ENCODE data around the gene MACROH2A1.

The MACROH2A1 gene

DNA sequence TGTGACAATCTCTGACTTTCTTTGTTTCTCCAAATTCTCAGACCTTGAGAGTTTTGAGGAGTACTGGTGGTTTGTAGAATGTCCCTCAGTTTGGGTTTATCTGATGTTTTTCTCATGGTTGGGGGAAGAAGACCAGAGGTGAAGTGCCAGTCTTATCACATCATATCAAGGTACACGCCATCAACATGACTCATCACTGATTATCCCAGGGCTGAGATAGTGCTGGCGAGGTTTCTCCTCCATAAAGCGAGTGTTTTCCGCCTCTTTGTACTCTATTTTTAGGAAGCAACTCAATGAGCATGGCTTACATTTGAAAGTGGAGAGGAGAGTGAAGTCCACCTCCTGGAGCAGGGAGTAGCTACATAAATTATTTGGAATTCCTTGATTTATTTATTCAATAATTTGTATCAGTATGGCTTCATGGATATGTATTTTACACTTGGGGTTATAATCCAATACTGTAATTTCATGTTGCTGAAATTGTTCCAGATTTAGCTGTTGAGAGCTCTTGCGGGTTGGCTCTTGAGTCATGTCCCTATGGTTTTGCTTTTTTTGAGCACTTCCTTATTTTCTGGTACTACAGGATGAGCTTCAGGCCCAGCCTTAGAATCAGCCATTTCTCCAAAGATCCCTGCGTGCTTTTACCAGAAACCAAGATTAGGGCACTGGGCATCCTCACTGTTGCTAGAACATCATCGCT, 24.3 kb upstream of the MACROH2A1 start:
- H3K36me3 ChIP-seq (ENCODE audit: insufficient read depth, low read length), result no peaks in the 10 kb centered on the region; the same call in 1 of the 2 replicates
- H3K9ac ChIP-seq (ENCODE audit: low read length), result no peak overlapping the region
- no peaks in the 10 kb centered on the region for H3K79me2 ChIP-seq (ENCODE audit: insufficient read depth, low read length)
- no peaks in the 10 kb centered on the region for H3K9me3 ChIP-seq (ENCODE audit: low read length)
- no peak overlapping the region for H3K4me2 ChIP-seq (ENCODE audit: low read length)
- 0 out of 2 replicates have a peak, but pooled peaks cover 4% of the 10 kb centered on the region for H3K27me3 ChIP-seq (ENCODE audit: insufficient read depth, low read length)
- H3K4me3 ChIP-seq (ENCODE audit: low read depth, low read length, poor library complexity, severe bottlenecking), result no peak overlapping the region
- no peak overlapping the region for H2AFZ ChIP-seq (ENCODE audit: low read length)
- no peaks in the 10 kb centered on the region for H4K20me1 ChIP-seq (ENCODE audit: insufficient read depth, low read length)
- no peaks in the 10 kb centered on the region for H3F3A ChIP-seq (ENCODE audit: insufficient read depth, low read length)
- TF ChIP-seq EZH2 (IDR thresholded peaks at IDR 0.05; ENCODE audit: borderline replicate concordance, low read length), result no peak
- TF ChIP-seq, protein P1, sequence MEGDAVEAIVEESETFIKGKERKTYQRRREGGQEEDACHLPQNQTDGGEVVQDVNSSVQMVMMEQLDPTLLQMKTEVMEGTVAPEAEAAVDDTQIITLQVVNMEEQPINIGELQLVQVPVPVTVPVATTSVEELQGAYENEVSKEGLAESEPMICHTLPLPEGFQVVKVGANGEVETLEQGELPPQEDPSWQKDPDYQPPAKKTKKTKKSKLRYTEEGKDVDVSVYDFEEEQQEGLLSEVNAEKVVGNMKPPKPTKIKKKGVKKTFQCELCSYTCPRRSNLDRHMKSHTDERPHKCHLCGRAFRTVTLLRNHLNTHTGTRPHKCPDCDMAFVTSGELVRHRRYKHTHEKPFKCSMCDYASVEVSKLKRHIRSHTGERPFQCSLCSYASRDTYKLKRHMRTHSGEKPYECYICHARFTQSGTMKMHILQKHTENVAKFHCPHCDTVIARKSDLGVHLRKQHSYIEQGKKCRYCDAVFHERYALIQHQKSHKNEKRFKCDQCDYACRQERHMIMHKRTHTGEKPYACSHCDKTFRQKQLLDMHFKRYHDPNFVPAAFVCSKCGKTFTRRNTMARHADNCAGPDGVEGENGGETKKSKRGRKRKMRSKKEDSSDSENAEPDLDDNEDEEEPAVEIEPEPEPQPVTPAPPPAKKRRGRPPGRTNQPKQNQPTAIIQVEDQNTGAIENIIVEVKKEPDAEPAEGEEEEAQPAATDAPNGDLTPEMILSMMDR (IDR thresholded peaks at IDR 0.05; ENCODE audit: low read length), result no peak
- no peaks in the 10 kb centered on the region for H3K4me1 ChIP-seq (ENCODE audit: insufficient read depth, low read length, severe bottlenecking)
- no peak overlapping the region for H3K27ac ChIP-seq (ENCODE audit: low read depth, low read length, poor library complexity, severe bottlenecking)
- no peaks in the 10 kb centered on the region for H3K9me2 ChIP-seq (ENCODE audit: low read depth, low read length)

- no peak overlapping the region for H3K9ac ChIP-seq (ENCODE audit: low read length)
- H3K27ac ChIP-seq (ENCODE audit: low read depth, low read length, poor library complexity, severe bottlenecking), result no peak overlapping the region
- no peaks in the 10 kb centered on the region for H3K9me3 ChIP-seq (ENCODE audit: low read length)
- no peak overlapping the region for H2AFZ ChIP-seq (ENCODE audit: low read length)
- no peaks in the 10 kb centered on the region for H3K4me1 ChIP-seq (ENCODE audit: insufficient read depth, low read length, severe bottlenecking)
- no peaks in the 10 kb centered on the region for H3K9me2 ChIP-seq (ENCODE audit: low read depth, low read length)
- H3F3A ChIP-seq (ENCODE audit: insufficient read depth, low read length), result no peaks in the 10 kb centered on the region
- no peaks in the 10 kb centered on the region for H3K36me3 ChIP-seq (ENCODE audit: insufficient read depth, low read length)
- no peak overlapping the region for H3K4me3 ChIP-seq (ENCODE audit: low read depth, low read length, poor library complexity, severe bottlenecking)
- TF ChIP-seq, protein P1 (IDR thresholded peaks at IDR 0.05; ENCODE audit: low read length), result no peak
- TF ChIP-seq EZH2 (IDR thresholded peaks at IDR 0.05; ENCODE audit: borderline replicate concordance, low read length), result no peak
- H3K4me2 ChIP-seq (ENCODE audit: low read length), result no peak overlapping the region
- H3K27me3 ChIP-seq (ENCODE audit: insufficient read depth, low read length), result no peaks in the 10 kb centered on the region
- no peaks in the 10 kb centered on the region for H4K20me1 ChIP-seq (ENCODE audit: insufficient read depth, low read length)
- no peaks in the 10 kb centered on the region for H3K79me2 ChIP-seq (ENCODE audit: insufficient read depth, low read length)
These were observed 23.4 kb upstream of the MACROH2A1 start for GRCh38 chr5:135422419-135422818.

DNA sequence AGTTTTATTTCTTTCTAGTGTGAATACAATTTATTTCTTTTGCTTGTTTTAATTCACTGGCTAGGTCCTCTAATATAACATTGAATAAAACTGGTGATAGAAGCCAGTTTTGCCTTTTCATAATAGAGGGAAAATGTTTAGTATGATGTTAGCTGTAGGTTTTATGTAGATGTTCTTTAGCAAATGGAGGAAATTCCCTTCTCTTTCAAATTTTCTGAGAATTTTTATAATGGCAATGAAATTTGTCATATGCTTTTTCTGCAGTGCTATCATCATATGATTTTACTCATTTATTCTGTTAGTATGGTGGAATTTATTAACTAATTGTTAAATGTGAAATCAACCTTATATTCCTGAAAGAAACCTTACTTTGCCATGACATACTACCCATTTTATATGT, 18.1 kb upstream of the MACROH2A1 start:
- peaks cover 3% of the 10 kb centered on the region; the same call in 1 of the 2 replicates for H3K9me2 ChIP-seq (ENCODE audit: low read depth, low read length)
- no peaks in the 10 kb centered on the region for H3K79me2 ChIP-seq (ENCODE audit: insufficient read depth, low read length)
- H3K4me3 ChIP-seq (ENCODE audit: low read depth, low read length, poor library complexity, severe bottlenecking), result no peak overlapping the region
- no peaks in the 10 kb centered on the region for H3K27me3 ChIP-seq (ENCODE audit: insufficient read depth, low read length)
- H3F3A ChIP-seq (ENCODE audit: insufficient read depth, low read length), result no peaks in the 10 kb centered on the region
- H3K36me3 ChIP-seq (ENCODE audit: insufficient read depth, low read length), result no peaks in the 10 kb centered on the region
- H2AFZ ChIP-seq (ENCODE audit: low read length), result no peak overlapping the region
- no peak overlapping the region for H3K9ac ChIP-seq (ENCODE audit: low read length)
- H3K27ac ChIP-seq (ENCODE audit: low read depth, low read length, poor library complexity, severe bottlenecking), result no peak overlapping the region
- TF ChIP-seq, protein P1 (IDR thresholded peaks at IDR 0.05; ENCODE audit: low read length), result no peak
- no peak for TF ChIP-seq EZH2 (IDR thresholded peaks at IDR 0.05; ENCODE audit: borderline replicate concordance, low read length)
- no peaks in the 10 kb centered on the region for H4K20me1 ChIP-seq (ENCODE audit: insufficient read depth, low read length)
- no peak overlapping the region for H3K4me2 ChIP-seq (ENCODE audit: low read length)
- no peaks in the 10 kb centered on the region for H3K4me1 ChIP-seq (ENCODE audit: insufficient read depth, low read length, severe bottlenecking)
- no peaks in the 10 kb centered on the region for H3K9me3 ChIP-seq (ENCODE audit: low read length)
